GM23248 (cell line): ENCODE measurements around the gene IPO4.

Experiments
- EZH2 ChIP-seq: fragments of 200-600 bp; sonication (generic); IDR thresholded peaks from 2 replicates; pipeline ENCODE4 v1.6.1; 2018; ENCODE audit warnings: antibody characterized with exemption, mild to moderate bottlenecking; ENCODE audit not compliant: insufficient read depth, poor library complexity, severe bottlenecking
- EZH2phosphoT487 ChIP-seq: fragments of 200-600 bp; sonication (generic); IDR thresholded peaks from 2 replicates; pipeline ENCODE4 v1.6.1; 2018; ENCODE audit warnings: antibody characterized with exemption, moderate library complexity, mild to moderate bottlenecking, low read depth; ENCODE audit not compliant: insufficient read depth

GRCh38 chr14:24236689-24237462, 48.3 kb upstream of the IPO4 start:
- TF ChIP-seq EZH2phosphoT487 (no peak), EZH2 (no peak)
